ENCODE measurements around the gene MRPL16. TPM values are rescaled to one million over a fixed set of nuclear protein-coding genes. Genes with fewer than 3 reads are reported as not detected.

Gene MRPL16
- total RNA-seq, 1 experiment from 2014 or later: 53.4 TPM

DNA sequence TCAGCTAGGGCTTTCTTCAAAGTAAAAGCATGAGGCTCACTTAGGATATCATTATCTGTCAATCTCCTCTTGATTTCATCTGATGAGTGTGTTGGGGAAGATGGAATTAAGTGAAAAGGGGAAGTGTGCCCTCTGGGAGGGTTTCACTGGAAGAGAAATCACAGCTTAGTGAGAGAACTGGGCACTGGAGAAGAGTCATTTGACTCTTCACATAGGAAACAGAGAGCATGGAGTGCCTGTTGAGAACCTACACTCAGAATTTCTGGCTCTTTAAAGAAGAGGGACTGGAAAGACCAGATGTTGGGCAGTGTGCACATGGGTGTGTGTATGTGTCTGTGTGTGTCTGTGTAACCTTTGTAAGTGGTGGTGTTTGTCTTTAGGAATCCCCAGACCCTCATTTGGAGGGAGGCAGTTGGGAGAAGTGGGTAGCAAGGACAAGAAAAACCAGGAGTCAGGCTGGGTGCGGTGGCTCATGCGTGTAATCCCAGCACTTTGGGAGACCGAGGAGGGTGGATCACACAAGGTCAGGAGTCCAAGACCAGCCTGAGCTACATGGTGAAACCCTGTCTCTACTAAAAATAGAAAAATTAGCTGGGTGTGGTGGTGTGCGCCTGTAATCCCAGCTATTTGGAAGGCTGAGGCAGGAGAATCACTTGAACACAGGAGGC, 45.4 kb downstream of the MRPL16 start:
- ChIA-PET CTCF (interaction anchor here (1.9 kb wide), 1 partner anchor 11 kb away, joined by 5 read pairs; no protein-coding TSS in a partner anchor), POLR2A (ENCODE audit: low non-redundant PET) (interaction anchor here (0.9 kb wide), 1 partner anchor 10 kb away, joined by 4 read pairs; the partner anchor contains the start of gene STX3)
- Histone ChIP-seq H3K27ac (ENCODE audit: low read depth, low read length, poor library complexity, severe bottlenecking) (no peak overlapping the region), H3K4me1 (ENCODE audit: insufficient read depth, low read length, poor library complexity, severe bottlenecking) (no peaks in the 10 kb centered on the region), H3K4me3 (ENCODE audit: low read depth, low read length, poor library complexity, severe bottlenecking) (no peak overlapping the region), H3K27me3 (replicated peaks; ENCODE audit: insufficient read depth, low read depth, low read length, poor library complexity) (peaks cover 1% of the 10 kb centered on the region), H3K9me3 (ENCODE audit: low read depth, low read length, poor library complexity, severe bottlenecking) (no peaks in the 10 kb centered on the region), H3K36me3 (ENCODE audit: insufficient read depth, low read length, poor library complexity, severe bottlenecking) (no peaks in the 10 kb centered on the region)
- no TSS peak for BruUV-seq (replicated peaks)
- DNase-seq (ENCODE audit: low spot score): no peak
- intact Hi-C loops (cut with micrococcal nuclease; ENCODE audit: unreplicated experiment): no loop called here
- TF ChIP-seq EZH2 (IDR thresholded peaks at IDR 0.05; ENCODE audit: borderline replicate concordance, low read depth, low read length, poor library complexity, severe bottlenecking): no peak
- TF ChIP-seq, protein P1, sequence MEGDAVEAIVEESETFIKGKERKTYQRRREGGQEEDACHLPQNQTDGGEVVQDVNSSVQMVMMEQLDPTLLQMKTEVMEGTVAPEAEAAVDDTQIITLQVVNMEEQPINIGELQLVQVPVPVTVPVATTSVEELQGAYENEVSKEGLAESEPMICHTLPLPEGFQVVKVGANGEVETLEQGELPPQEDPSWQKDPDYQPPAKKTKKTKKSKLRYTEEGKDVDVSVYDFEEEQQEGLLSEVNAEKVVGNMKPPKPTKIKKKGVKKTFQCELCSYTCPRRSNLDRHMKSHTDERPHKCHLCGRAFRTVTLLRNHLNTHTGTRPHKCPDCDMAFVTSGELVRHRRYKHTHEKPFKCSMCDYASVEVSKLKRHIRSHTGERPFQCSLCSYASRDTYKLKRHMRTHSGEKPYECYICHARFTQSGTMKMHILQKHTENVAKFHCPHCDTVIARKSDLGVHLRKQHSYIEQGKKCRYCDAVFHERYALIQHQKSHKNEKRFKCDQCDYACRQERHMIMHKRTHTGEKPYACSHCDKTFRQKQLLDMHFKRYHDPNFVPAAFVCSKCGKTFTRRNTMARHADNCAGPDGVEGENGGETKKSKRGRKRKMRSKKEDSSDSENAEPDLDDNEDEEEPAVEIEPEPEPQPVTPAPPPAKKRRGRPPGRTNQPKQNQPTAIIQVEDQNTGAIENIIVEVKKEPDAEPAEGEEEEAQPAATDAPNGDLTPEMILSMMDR (conservative IDR thresholded peaks at IDR 0.05; ENCODE audit: low read depth, low read length): no peak

DNA sequence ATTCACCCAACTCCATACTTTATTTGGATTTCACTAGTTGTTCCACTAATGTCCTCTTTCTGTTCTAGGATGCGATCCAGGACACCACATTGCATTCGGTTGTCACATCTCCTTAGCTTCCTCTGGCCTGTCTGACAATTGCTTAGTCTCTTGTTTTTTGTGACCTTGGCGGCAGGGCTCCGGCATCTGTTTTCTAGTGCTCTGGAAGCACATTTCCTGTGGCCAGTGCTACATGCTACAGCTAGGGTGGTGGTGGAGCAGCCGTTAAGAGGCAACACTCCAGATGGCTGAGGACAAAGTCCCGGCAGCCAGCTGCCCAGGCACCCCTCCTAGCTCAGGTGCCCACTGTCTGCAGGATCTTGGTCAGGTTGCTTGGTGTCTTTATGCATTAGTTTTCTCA, 48.6 kb downstream of the MRPL16 start:
- Histone ChIP-seq H3K27me3 (replicated peaks; ENCODE audit: insufficient read depth, low read depth, low read length, poor library complexity) (peaks cover 4% of the 10 kb centered on the region), H3K4me3 (ENCODE audit: low read depth, low read length, poor library complexity, severe bottlenecking) (no peak overlapping the region), H3K9me3 (ENCODE audit: low read depth, low read length, poor library complexity, severe bottlenecking) (no peaks in the 10 kb centered on the region), H3K27ac (ENCODE audit: low read depth, low read length, poor library complexity, severe bottlenecking) (no peak overlapping the region), H3K36me3 (ENCODE audit: insufficient read depth, low read length, poor library complexity, severe bottlenecking) (no peaks in the 10 kb centered on the region), H3K4me1 (ENCODE audit: insufficient read depth, low read length, poor library complexity, severe bottlenecking) (no peaks in the 10 kb centered on the region)
- DNase-seq (ENCODE audit: low spot score): no peak
- no TSS peak for BruUV-seq (replicated peaks)
- ChIA-PET POLR2A (ENCODE audit: low non-redundant PET) (no interaction called here), CTCF (no interaction called here)
- TF ChIP-seq, protein P1 (conservative IDR thresholded peaks at IDR 0.05; ENCODE audit: low read depth, low read length): no peak
- TF ChIP-seq EZH2 (IDR thresholded peaks at IDR 0.05; ENCODE audit: borderline replicate concordance, low read depth, low read length, poor library complexity, severe bottlenecking): no peak
- intact Hi-C loops (cut with micrococcal nuclease; ENCODE audit: unreplicated experiment): no loop called here

GRCh38 chr11:59760771-59761170, 49.8 kb downstream of the MRPL16 start:
- no TSS peak for BruUV-seq (replicated peaks)
- Histone ChIP-seq H3K9me3 (ENCODE audit: low read depth, low read length, poor library complexity, severe bottlenecking) (no peaks in the 10 kb centered on the region), H3K4me1 (ENCODE audit: insufficient read depth, low read length, poor library complexity, severe bottlenecking) (peaks cover 2% of the 10 kb centered on the region), H3K27ac (ENCODE audit: low read depth, low read length, poor library complexity, severe bottlenecking) (no peak overlapping the region), H3K27me3 (replicated peaks; ENCODE audit: insufficient read depth, low read depth, low read length, poor library complexity) (peaks cover 4% of the 10 kb centered on the region), H3K4me3 (ENCODE audit: low read depth, low read length, poor library complexity, severe bottlenecking) (no peak overlapping the region), H3K36me3 (ENCODE audit: insufficient read depth, low read length, poor library complexity, severe bottlenecking) (no peaks in the 10 kb centered on the region)
- ChIA-PET POLR2A (ENCODE audit: low non-redundant PET) (no interaction called here), CTCF (no interaction called here)
- DNase-seq (ENCODE audit: low spot score): no peak
- TF ChIP-seq, protein P1 (conservative IDR thresholded peaks at IDR 0.05; ENCODE audit: low read depth, low read length): no peak
- TF ChIP-seq EZH2 (IDR thresholded peaks at IDR 0.05; ENCODE audit: borderline replicate concordance, low read depth, low read length, poor library complexity, severe bottlenecking): no peak
- intact Hi-C loops (cut with micrococcal nuclease; ENCODE audit: unreplicated experiment): no loop called here

Measured in A673 (cell line).